ENCODE measurements around the gene GPR158. TPM values are rescaled to one million over a fixed set of nuclear protein-coding genes. Genes with fewer than 3 reads are reported as not detected.

Gene GPR158
- total RNA-seq, 4 donors from 2014 or later = 0.18 TPM; not detected in 3

- no peak for DNase-seq (ENCODE audit: low spot score in 2 of 2)
- TF ChIP-seq, protein P1, sequence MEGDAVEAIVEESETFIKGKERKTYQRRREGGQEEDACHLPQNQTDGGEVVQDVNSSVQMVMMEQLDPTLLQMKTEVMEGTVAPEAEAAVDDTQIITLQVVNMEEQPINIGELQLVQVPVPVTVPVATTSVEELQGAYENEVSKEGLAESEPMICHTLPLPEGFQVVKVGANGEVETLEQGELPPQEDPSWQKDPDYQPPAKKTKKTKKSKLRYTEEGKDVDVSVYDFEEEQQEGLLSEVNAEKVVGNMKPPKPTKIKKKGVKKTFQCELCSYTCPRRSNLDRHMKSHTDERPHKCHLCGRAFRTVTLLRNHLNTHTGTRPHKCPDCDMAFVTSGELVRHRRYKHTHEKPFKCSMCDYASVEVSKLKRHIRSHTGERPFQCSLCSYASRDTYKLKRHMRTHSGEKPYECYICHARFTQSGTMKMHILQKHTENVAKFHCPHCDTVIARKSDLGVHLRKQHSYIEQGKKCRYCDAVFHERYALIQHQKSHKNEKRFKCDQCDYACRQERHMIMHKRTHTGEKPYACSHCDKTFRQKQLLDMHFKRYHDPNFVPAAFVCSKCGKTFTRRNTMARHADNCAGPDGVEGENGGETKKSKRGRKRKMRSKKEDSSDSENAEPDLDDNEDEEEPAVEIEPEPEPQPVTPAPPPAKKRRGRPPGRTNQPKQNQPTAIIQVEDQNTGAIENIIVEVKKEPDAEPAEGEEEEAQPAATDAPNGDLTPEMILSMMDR (IDR thresholded peaks at IDR 0.05) = no peak
- no peak for TF ChIP-seq POLR2A (IDR thresholded peaks at IDR 0.05)
- no peak for TF ChIP-seq POLR2AphosphoS5 (IDR thresholded peaks at IDR 0.05)
- TF ChIP-seq EP300 (IDR thresholded peaks at IDR 0.05) = no peak
- H3K4me3 ChIP-seq = no peak overlapping the region
- no peak overlapping the region for H3K27ac ChIP-seq
- H3K4me1 ChIP-seq = no peaks in the 10 kb centered on the region
- WGBS = 76% methylated on average over 5 of the region's 5 CpGs
- no peaks in the 10 kb centered on the region for H3K36me3 ChIP-seq
- no peaks in the 10 kb centered on the region for H3K27me3 ChIP-seq
- H3K9me3 ChIP-seq = no peaks in the 10 kb centered on the region
Measured at GRCh38 chr10:25498645-25499044, 323.8 kb downstream of the GPR158 start.

DNA sequence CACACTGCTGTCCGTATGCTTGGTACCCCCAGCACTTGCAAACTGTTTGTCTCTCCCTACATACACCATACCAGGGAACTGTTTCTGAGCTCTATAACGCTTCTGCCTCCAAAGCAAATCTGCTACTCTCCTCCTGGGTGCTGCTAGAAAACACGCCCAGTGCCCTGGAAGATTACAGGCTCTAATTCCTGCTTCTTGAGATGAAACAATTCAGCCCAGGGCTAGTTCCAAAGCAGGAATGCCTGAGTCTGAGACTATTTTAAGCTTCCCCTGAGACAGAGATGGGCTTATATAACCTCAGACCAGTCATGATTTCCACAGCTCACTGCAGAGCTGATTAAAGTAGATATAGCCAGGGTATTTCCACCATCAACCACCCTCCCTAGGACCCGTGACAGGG is 327.1 kb downstream of the GPR158 start:
- no peaks in the 10 kb centered on the region for H3K9me3 ChIP-seq
- no peak for DNase-seq (ENCODE audit: low spot score in 2 of 2)
- H3K27ac ChIP-seq = no peak overlapping the region
- 25% methylated on average over 4 of the region's 4 CpGs for WGBS
- no peak overlapping the region for H3K4me3 ChIP-seq
- no peaks in the 10 kb centered on the region for H3K4me1 ChIP-seq
- TF ChIP-seq POLR2AphosphoS5 (IDR thresholded peaks at IDR 0.05) (no peak), EP300 (IDR thresholded peaks at IDR 0.05) (no peak), POLR2A (IDR thresholded peaks at IDR 0.05) (no peak)
- TF ChIP-seq, protein P1 (IDR thresholded peaks at IDR 0.05) = no peak
- H3K36me3 ChIP-seq = no peaks in the 10 kb centered on the region
- no peaks in the 10 kb centered on the region for H3K27me3 ChIP-seq

GRCh38 chr10:25502453-25502852 is 327.7 kb downstream of the GPR158 start:
- Histone ChIP-seq H3K9me3 (no peaks in the 10 kb centered on the region), H3K36me3 (no peaks in the 10 kb centered on the region), H3K4me1 (no peaks in the 10 kb centered on the region), H3K4me3 (no peak overlapping the region), H3K27ac (no peak overlapping the region), H3K27me3 (no peaks in the 10 kb centered on the region)
- TF ChIP-seq, protein P1 (IDR thresholded peaks at IDR 0.05) = no peak
- TF ChIP-seq POLR2A (IDR thresholded peaks at IDR 0.05) (no peak), POLR2AphosphoS5 (IDR thresholded peaks at IDR 0.05) (no peak), EP300 (IDR thresholded peaks at IDR 0.05) (no peak)
- 36% methylated on average over 1 of the region's 1 CpG for WGBS
- DNase-seq (ENCODE audit: low spot score in 2 of 2) = no peak

GRCh38 chr10:25504306-25504705 is 329.5 kb downstream of the GPR158 start:
- H3K27ac ChIP-seq = no peak overlapping the region
- no peaks in the 10 kb centered on the region for H3K4me1 ChIP-seq
- TF ChIP-seq POLR2AphosphoS5 (IDR thresholded peaks at IDR 0.05) = no peak
- no peaks in the 10 kb centered on the region for H3K36me3 ChIP-seq
- no peaks in the 10 kb centered on the region for H3K27me3 ChIP-seq
- H3K4me3 ChIP-seq = no peak overlapping the region
- H3K9me3 ChIP-seq = no peaks in the 10 kb centered on the region
- 75% methylated on average over 3 of the region's 3 CpGs for WGBS
- DNase-seq (ENCODE audit: low spot score in 2 of 2) = no peak

GRCh38 chr10:25504838-25505237 is 330.0 kb downstream of the GPR158 start:
- TF ChIP-seq, protein P1 (IDR thresholded peaks at IDR 0.05) = no peak
- TF ChIP-seq POLR2A (IDR thresholded peaks at IDR 0.05) (no peak), POLR2AphosphoS5 (IDR thresholded peaks at IDR 0.05) (no peak), EP300 (IDR thresholded peaks at IDR 0.05) (no peak)
- Histone ChIP-seq H3K4me3 (no peak overlapping the region), H3K36me3 (no peaks in the 10 kb centered on the region), H3K27ac (no peak overlapping the region), H3K27me3 (no peaks in the 10 kb centered on the region), H3K9me3 (no peaks in the 10 kb centered on the region), H3K4me1 (no peaks in the 10 kb centered on the region)
- WGBS = 93% methylated on average over 3 of the region's 3 CpGs
- no peak for DNase-seq (ENCODE audit: low spot score in 2 of 2)

GRCh38 chr10:25505466-25505865 is 330.7 kb downstream of the GPR158 start:
- TF ChIP-seq POLR2A (IDR thresholded peaks at IDR 0.05) (no peak), EP300 (IDR thresholded peaks at IDR 0.05) (no peak), POLR2AphosphoS5 (IDR thresholded peaks at IDR 0.05) (no peak)
- TF ChIP-seq, protein P1 (IDR thresholded peaks at IDR 0.05) = no peak
- Histone ChIP-seq H3K27me3 (no peaks in the 10 kb centered on the region), H3K27ac (no peak overlapping the region), H3K36me3 (no peaks in the 10 kb centered on the region), H3K4me1 (no peaks in the 10 kb centered on the region), H3K4me3 (no peak overlapping the region), H3K9me3 (no peaks in the 10 kb centered on the region)
- 86% methylated on average over 3 of the region's 3 CpGs for WGBS
- DNase-seq (ENCODE audit: low spot score in 2 of 2) = no peak
